ENCODE results near the gene SHD. TPM values are rescaled to one million over a fixed set of nuclear protein-coding genes. Genes with fewer than 3 reads are reported as not detected.

SHD gene
- total and polyA plus RNA-seq, 2 of the 13 experiments (the other 11 are each of a cell fraction or from before 2014, with no cell fraction given), result 0.11 to 0.20 TPM

DNA sequence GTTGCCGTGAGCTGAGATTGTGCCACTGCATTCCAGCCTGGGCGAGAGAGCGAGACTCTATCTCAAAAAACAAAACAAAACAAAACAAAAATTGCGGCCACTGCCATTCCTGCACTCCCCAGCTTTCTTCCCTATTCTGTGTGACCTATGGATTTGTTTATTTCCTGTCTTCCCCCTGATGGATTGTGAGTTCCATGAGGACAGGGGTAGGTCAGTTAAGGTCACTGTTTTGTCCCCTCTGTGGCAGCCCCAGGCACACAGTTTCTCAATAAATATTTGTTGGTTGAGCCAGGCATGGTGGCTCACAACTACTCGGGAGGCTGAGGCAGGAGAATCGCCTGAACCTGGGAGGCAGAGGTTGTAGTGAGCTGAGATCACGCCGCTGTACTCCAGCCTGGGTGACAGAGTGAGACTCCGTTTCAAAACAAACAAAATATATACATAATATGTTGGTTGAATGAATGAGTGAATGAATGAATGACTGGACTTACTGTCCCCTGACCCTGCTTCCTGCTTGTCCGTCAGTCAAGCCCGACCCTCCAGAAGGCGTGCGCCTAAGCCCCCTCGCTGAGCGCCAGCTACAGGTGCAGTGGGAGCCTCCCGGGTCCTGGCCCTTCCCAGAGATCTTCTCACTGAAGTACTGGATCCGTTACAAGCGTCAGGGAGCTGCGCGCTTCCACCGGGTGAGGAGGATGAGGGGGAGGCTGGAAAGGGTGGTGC is 44.8 kb upstream of the SHD start (continued):
- TF ChIP-seq ETV5 (CRISPR knock-in tag; IDR thresholded peaks at IDR 0.05; ENCODE audit: borderline replicate concordance) (peak; percentile 76; the same call in 1 of the 2 replicates), FOXC1 (CRISPR knock-in tag; IDR thresholded peaks at IDR 0.05; ENCODE audit: borderline replicate concordance) (peak; percentile 32; the same call in 1 of the 2 replicates), ZSCAN25 (CRISPR knock-in tag; IDR thresholded peaks at IDR 0.05) (0 out of 2 replicates have a peak, but pooled peaks have one; percentile 40), GABPB1 (CRISPR knock-in tag; IDR thresholded peaks at IDR 0.05) (0 out of 2 replicates have a peak, but pooled peaks have one; percentile 8), MED13 (CRISPR knock-in tag; IDR thresholded peaks at IDR 0.05) (no peak), PITX1 (CRISPR knock-in tag; IDR thresholded peaks at IDR 0.05) (no peak), ZMAT3 (CRISPR knock-in tag; conservative IDR thresholded peaks at IDR 0.05) (peak; percentile 35; the same call in 1 of the 2 replicates), ZBTB43 (CRISPR knock-in tag; conservative IDR thresholded peaks at IDR 0.05) (peak; percentile 64; the same call in 1 of the 2 replicates), ZFYVE20 (CRISPR knock-in tag; IDR thresholded peaks at IDR 0.05; ENCODE audit: borderline replicate concordance, low read depth) (no peak), HNF4A (CRISPR knock-in tag; IDR thresholded peaks at IDR 0.05) (peak; percentile 58), XBP1 (CRISPR knock-in tag; IDR thresholded peaks at IDR 0.05) (no peak), NCOA2 (CRISPR knock-in tag; IDR thresholded peaks at IDR 0.05) (peak; percentile 64; the same call in 1 of the 2 replicates), ZNF292 (CRISPR knock-in tag; IDR thresholded peaks at IDR 0.05; ENCODE audit: borderline replicate concordance, low read depth) (0 out of 2 replicates have a peak, but pooled peaks have one; percentile 36), ZNF121 (CRISPR knock-in tag; IDR thresholded peaks at IDR 0.05) (0 out of 2 replicates have a peak, but pooled peaks have one; percentile 19), GFI1 (CRISPR knock-in tag; IDR thresholded peaks at IDR 0.05; ENCODE audit: borderline replicate concordance) (peak; percentile 46; the same call in 1 of the 2 replicates), TEAD3 (CRISPR knock-in tag; optimal IDR thresholded peaks at IDR 0.05; ENCODE audit: borderline replicate concordance) (peak; percentile 63), ZNF205 (CRISPR knock-in tag; IDR thresholded peaks at IDR 0.05) (peak; percentile 74; the same call in 1 of the 2 replicates), ZNF138 (CRISPR knock-in tag; IDR thresholded peaks at IDR 0.05; ENCODE audit: low read depth) (no peak), SP1 (IDR thresholded peaks at IDR 0.05) (no peak), SP1 (CRISPR knock-in tag; IDR thresholded peaks at IDR 0.05) (no peak)
- TF ChIP-seq, protein P1, sequence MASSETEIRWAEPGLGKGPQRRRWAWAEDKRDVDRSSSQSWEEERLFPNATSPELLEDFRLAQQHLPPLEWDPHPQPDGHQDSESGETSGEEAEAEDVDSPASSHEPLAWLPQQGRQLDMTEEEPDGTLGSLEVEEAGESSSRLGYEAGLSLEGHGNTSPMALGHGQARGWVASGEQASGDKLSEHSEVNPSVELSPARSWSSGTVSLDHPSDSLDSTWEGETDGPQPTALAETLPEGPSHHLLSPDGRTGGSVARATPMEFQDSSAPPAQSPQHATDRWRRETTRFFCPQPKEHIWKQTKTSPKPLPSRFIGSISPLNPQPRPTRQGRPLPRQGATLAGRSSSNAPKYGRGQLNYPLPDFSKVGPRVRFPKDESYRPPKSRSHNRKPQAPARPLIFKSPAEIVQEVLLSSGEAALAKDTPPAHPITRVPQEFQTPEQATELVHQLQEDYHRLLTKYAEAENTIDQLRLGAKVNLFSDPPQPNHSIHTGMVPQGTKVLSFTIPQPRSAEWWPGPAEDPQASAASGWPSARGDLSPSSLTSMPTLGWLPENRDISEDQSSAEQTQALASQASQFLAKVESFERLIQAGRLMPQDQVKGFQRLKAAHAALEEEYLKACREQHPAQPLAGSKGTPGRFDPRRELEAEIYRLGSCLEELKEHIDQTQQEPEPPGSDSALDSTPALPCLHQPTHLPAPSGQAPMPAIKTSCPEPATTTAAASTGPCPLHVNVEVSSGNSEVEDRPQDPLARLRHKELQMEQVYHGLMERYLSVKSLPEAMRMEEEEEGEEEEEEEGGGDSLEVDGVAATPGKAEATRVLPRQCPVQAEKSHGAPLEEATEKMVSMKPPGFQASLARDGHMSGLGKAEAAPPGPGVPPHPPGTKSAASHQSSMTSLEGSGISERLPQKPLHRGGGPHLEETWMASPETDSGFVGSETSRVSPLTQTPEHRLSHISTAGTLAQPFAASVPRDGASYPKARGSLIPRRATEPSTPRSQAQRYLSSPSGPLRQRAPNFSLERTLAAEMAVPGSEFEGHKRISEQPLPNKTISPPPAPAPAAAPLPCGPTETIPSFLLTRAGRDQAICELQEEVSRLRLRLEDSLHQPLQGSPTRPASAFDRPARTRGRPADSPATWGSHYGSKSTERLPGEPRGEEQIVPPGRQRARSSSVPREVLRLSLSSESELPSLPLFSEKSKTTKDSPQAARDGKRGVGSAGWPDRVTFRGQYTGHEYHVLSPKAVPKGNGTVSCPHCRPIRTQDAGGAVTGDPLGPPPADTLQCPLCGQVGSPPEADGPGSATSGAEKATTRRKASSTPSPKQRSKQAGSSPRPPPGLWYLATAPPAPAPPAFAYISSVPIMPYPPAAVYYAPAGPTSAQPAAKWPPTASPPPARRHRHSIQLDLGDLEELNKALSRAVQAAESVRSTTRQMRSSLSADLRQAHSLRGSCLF (CRISPR knock-in tag; IDR thresholded peaks at IDR 0.05; ENCODE audit: borderline replicate concordance), result no peak
- TF ChIP-seq, protein P2, sequence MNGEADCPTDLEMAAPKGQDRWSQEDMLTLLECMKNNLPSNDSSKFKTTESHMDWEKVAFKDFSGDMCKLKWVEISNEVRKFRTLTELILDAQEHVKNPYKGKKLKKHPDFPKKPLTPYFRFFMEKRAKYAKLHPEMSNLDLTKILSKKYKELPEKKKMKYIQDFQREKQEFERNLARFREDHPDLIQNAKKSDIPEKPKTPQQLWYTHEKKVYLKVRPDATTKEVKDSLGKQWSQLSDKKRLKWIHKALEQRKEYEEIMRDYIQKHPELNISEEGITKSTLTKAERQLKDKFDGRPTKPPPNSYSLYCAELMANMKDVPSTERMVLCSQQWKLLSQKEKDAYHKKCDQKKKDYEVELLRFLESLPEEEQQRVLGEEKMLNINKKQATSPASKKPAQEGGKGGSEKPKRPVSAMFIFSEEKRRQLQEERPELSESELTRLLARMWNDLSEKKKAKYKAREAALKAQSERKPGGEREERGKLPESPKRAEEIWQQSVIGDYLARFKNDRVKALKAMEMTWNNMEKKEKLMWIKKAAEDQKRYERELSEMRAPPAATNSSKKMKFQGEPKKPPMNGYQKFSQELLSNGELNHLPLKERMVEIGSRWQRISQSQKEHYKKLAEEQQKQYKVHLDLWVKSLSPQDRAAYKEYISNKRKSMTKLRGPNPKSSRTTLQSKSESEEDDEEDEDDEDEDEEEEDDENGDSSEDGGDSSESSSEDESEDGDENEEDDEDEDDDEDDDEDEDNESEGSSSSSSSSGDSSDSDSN (CRISPR knock-in tag; IDR thresholded peaks at IDR 0.05), result 0 out of 2 replicates have a peak, but pooled peaks have one; percentile 11
